Progenitor cell of endocrine pancreas (in vitro differentiated cells): ENCODE results near the gene FKBP1A. TPM values are rescaled to one million over a fixed set of nuclear protein-coding genes. Genes with fewer than 3 reads are reported as not detected.
"Not testable (repeated sequence)": the region's sequence is repeated elsewhere in the genome, so short reads cannot be mapped to it uniquely, and the experiment has no call there.

Experiments used
- DNase-seq: peaks from one replicate; pipeline ENCODE4 v3.0.0; 2021; ENCODE audit warnings: low spot score; ENCODE audit not compliant: unreplicated experiment
- H3K27ac Mint-ChIP-seq: 2 replicates; pipeline ENCODE4 v1.8.0; 2021; ENCODE audit warnings: mild to moderate bottlenecking, moderate library complexity, mixed read lengths
- H3K27me3 Mint-ChIP-seq: 2 replicates; pipeline ENCODE4 v1.8.0; 2021; ENCODE audit warnings: mixed read lengths
- H3K36me3 Mint-ChIP-seq: 2 replicates; pipeline ENCODE4 v1.8.0; 2022; ENCODE audit warnings: mixed read lengths; ENCODE audit not compliant: insufficient read depth
- H3K4me1 Mint-ChIP-seq: 2 replicates; pipeline ENCODE4 v1.8.0; 2021; ENCODE audit warnings: low read depth, mixed read lengths
- H3K4me3 Mint-ChIP-seq: 2 replicates; pipeline ENCODE4 v1.8.0; 2021; ENCODE audit warnings: low read depth, mild to moderate bottlenecking, moderate library complexity, mixed read lengths
- H3K9me3 Mint-ChIP-seq: 2 replicates; pipeline ENCODE4 v1.8.0; 2021; ENCODE audit warnings: low read depth, mixed read lengths
- CTCF ChIP-seq: fragments of 200-600 bp; sonication (generic); IDR thresholded peaks from one replicate; pipeline ENCODE4 v1.5.0; 2021; ENCODE audit warnings: antibody characterized with exemption, mild to moderate bottlenecking; ENCODE audit not compliant: unreplicated experiment
- total RNA-seq: library from RNA; stranded (reverse); gene quantifications from 2 replicates; pipeline ENCODE4 v1.2.1, GENCODE V29; 2021

Gene FKBP1A
- total RNA-seq, 1 donor from 2014 or later = 149 TPM

GRCh38 chr20:1353956-1354355 lies 38.9 kb downstream of the FKBP1A start:
- no peak for TF ChIP-seq CTCF
- DNase-seq = no peak
- Mint-ChIP-seq H3K27ac (no peak overlapping the region), H3K27me3 (no peaks in the 10 kb centered on the region), H3K4me1 (no peaks in the 10 kb centered on the region), H3K9me3 (peaks cover 25% of the 10 kb centered on the region), H3K4me3 (no peak overlapping the region), H3K36me3 (peaks cover 53% of the 10 kb centered on the region)

- Mint-ChIP-seq H3K9me3 (peaks cover 40% of the 10 kb centered on the region), H3K4me3 (no peak overlapping the region), H3K36me3 (peaks cover 31% of the 10 kb centered on the region), H3K27ac (no peak overlapping the region), H3K27me3 (no peaks in the 10 kb centered on the region), H3K4me1 (no peaks in the 10 kb centered on the region)
- TF ChIP-seq CTCF = no peak
- DNase-seq = no peak
These were observed 46.4 kb downstream of the FKBP1A start for GRCh38 chr20:1346315-1346969.

GRCh38 chr20:1345756-1346093 lies 47.1 kb downstream of the FKBP1A start:
- Mint-ChIP-seq H3K4me3 (no peak overlapping the region), H3K36me3 (peaks cover 24% of the 10 kb centered on the region), H3K27me3 (no peaks in the 10 kb centered on the region), H3K9me3 (peaks cover 32% of the 10 kb centered on the region), H3K27ac (no peak overlapping the region), H3K4me1 (no peaks in the 10 kb centered on the region)
- TF ChIP-seq CTCF = no peak
- DNase-seq = no peak

GRCh38 chr20:1345030-1345755 lies 47.7 kb downstream of the FKBP1A start:
- no peak for TF ChIP-seq CTCF
- Mint-ChIP-seq H3K4me1 (no peaks in the 10 kb centered on the region), H3K27me3 (no peaks in the 10 kb centered on the region), H3K4me3 (no peak overlapping the region), H3K9me3 (peaks cover 28% of the 10 kb centered on the region), H3K36me3 (peaks cover 18% of the 10 kb centered on the region), H3K27ac (no peak overlapping the region)
- DNase-seq = no peak

- peaks cover 18% of the 10 kb centered on the region for H3K9me3 Mint-ChIP-seq
- peaks cover 13% of the 10 kb centered on the region for H3K36me3 Mint-ChIP-seq
- H3K4me3 Mint-ChIP-seq, H3K27ac Mint-ChIP-seq, H3K27me3 Mint-ChIP-seq, H3K4me1 Mint-ChIP-seq, DNase-seq: not testable (repeated sequence)
These were observed 49.3 kb downstream of the FKBP1A start for GRCh38 chr20:1343446-1344124.
